Adrenal gland (tissue), 12 donors: ENCODE data around the gene PLCG2. TPM values are rescaled to one million over a fixed set of nuclear protein-coding genes. Genes with fewer than 3 reads are reported as not detected.

ENCODE experiments used
- DNase-seq, 7 donors: peaks; one replicate each; pipeline ENCODE4 v3.0.0-alpha.2; 2019 to 2020
- H3K27ac ChIP-seq, 5 donors: fragments of 200-600 bp; sonication (generic) in 4 of 5; 1 replicate in 3 of 5; 2 replicates in 2 of 5; pipeline versions ENCODE4 v1.5.1 to v1.8.0; 2016 to 2020; ENCODE audit warnings: mild to moderate bottlenecking in 1 of 5
- H3K27me3 ChIP-seq: fragments of 200-600 bp; 2 replicates; pipeline ENCODE4 v1.8.0; 2021
- H3K36me3 ChIP-seq, 2 donors: fragments of 200-600 bp; replicated peaks in 1 of 2; 1 replicate in 1 of 2; 2 replicates in 1 of 2; pipeline versions ENCODE4 v1.5.1 to v1.8.0; 2018 to 2022
- H3K4me1 ChIP-seq, 2 donors: fragments of 200-600 bp; replicated peaks in 1 of 2; 1 replicate in 1 of 2; 2 replicates in 1 of 2; pipeline versions ENCODE4 v1.5.1 to v1.8.0; 2018 to 2021
- H3K4me3 ChIP-seq, 4 donors: fragments of 200-600 bp; sonication (generic) in 3 of 4; one replicate each; pipeline ENCODE4 v1.5.1; 2016 to 2018
- H3K9me3 ChIP-seq, 3 donors: fragments of 200-600 bp; sonication (generic) in 1 of 3; replicated peaks in 1 of 3; 1 replicate in 2 of 3; 2 replicates in 1 of 3; pipeline versions ENCODE4 v1.5.1 to v1.8.0; 2016 to 2021
- CTCF ChIP-seq, 6 experiments: fragments of 450-650 bp in 4 of 6; fragments of 200-600 bp in 2 of 6; sonication (generic) in 1 of 6; IDR thresholded peaks; 1 replicate in 5 of 6; 2 replicates in 1 of 6; pipeline versions ENCODE4 v1.5.1 to v1.8.0; 2016 to 2021; ENCODE audit warnings: antibody characterized with exemption in 6 of 6, mild to moderate bottlenecking in 2 of 6, moderate library complexity in 1 of 6
- POLR2A ChIP-seq, 2 donors: fragments of 450-650 bp; IDR thresholded peaks; one replicate each; pipeline ENCODE4 v1.6.1; 2017; ENCODE audit warnings: antibody characterized with exemption in 2 of 2, mild to moderate bottlenecking in 2 of 2, moderate library complexity in 1 of 2
- WGBS, 4 donors: extraction: QIAGEN DNeasy Blood & Tissue Kit in 2 of 4; methylation state at CpG; one replicate each; pipeline versions ENCODE4 v1.1.5 to v1.1.7; 2013 to 2017; 5-methylcytosine and 5-hydroxymethylcytosine counted together
- intact Hi-C, 2 donors: fragments of 100-400 bp; cut with DNase I; formaldehyde crosslinking; loops; one replicate each; pipeline versions ENCODE4 v1.14.1 to v1.15.0; 2022 to 2023
- polyA plus RNA-seq, 3 donors: library from polyadenylated mRNA; stranded (reverse); fragments of 200-250 nt in 2 of 3; fragments of 350-450 nt in 1 of 3; fragmentation: Illumina TruSeq in 1 of 3; extraction: RNeasy Lipid Tissue Mini Kit (QIAGEN cat#74804) in 1 of 3; gene quantifications; one replicate each; pipeline ENCODE4 v1.2.3, GENCODE V29; 2013 to 2014
- total RNA-seq, 9 donors: library from RNA; depleted of rRNA in 4 of 9; stranded (reverse); fragments of >200 nt in 4 of 9; fragments of 120-200 nt in 1 of 9; fragmentation: NEBNext Ultra II Directional in 1 of 9; extraction: Animal tissue kit (Norgen Biotek cat#: 25700) in 1 of 9; gene quantifications; one replicate each; pipeline versions ENCODE4 v1.1.0 to v1.2.4, GENCODE V29; 2013 to 2023
- donor health status: healthy with polysubstance abuse.
- donor health status: Bipolar disorder and iron deficiency.
- donor health status: DM: yes; HTN: yes; CAD: no.
- donor health status: DM: no; HTN: no; CAD: no.
- donor health status: DM: no; HTN: no; CAD: no.
- donor health status: DM: yes; HTN: yes; CAD: no.

PLCG2 gene
- total and polyA plus RNA-seq, 12 donors, result 4.8 to 47.6 (median 10.9) TPM

GRCh38 chr16:81917375-81917774, 138.3 kb downstream of the PLCG2 start:
- Histone ChIP-seq H3K4me1 (no peaks in the 10 kb centered on the region), H3K9me3 (no peaks in the 10 kb centered on the region), H3K36me3 (no peaks in the 10 kb centered on the region), H3K4me3 (no peak overlapping the region), H3K27me3 (no peaks in the 10 kb centered on the region), H3K27ac (no peak overlapping the region)
- DNase-seq, result no peak
- intact Hi-C loops, result no loop called here
- TF ChIP-seq CTCF (IDR thresholded peaks at IDR 0.05) (no peak), POLR2A (IDR thresholded peaks at IDR 0.05) (no peak)
- 86 to 97% (median 89%) methylated on average over 2 of the region's 2 CpGs for WGBS, 4 donors

- H3K36me3 ChIP-seq, result no peaks in the 10 kb centered on the region
- no peak for TF ChIP-seq POLR2A (IDR thresholded peaks at IDR 0.05)
- TF ChIP-seq CTCF (IDR thresholded peaks at IDR 0.05), result no peak
- H3K4me3 ChIP-seq, result no peak overlapping the region
- 85 to 94% (median 92%) methylated on average over 2 of the region's 2 CpGs for WGBS, 4 donors
- H3K9me3 ChIP-seq, result no peaks in the 10 kb centered on the region
- H3K27ac ChIP-seq, result no peak overlapping the region
- no peaks in the 10 kb centered on the region for H3K27me3 ChIP-seq
- no peak for DNase-seq
- intact Hi-C loops, result no loop called here
- H3K4me1 ChIP-seq, result no peaks in the 10 kb centered on the region
These were observed 139.8 kb downstream of the PLCG2 start for GRCh38 chr16:81918927-81919326.

- WGBS, 4 donors, result 85 to 91% (median 89%) methylated on average over 4 of the region's 4 CpGs
- H3K9me3 ChIP-seq, result no peaks in the 10 kb centered on the region
- H3K36me3 ChIP-seq, result no peaks in the 10 kb centered on the region
These were observed 141.4 kb downstream of the PLCG2 start for GRCh38 chr16:81920498-81920897.

GRCh38 chr16:81921085-81921814, 142.2 kb downstream of the PLCG2 start:
- Histone ChIP-seq H3K4me3 (no peak overlapping the region), H3K9me3 (no peaks in the 10 kb centered on the region), H3K27me3 (no peaks in the 10 kb centered on the region), H3K27ac (no peak overlapping the region), H3K4me1 (no peaks in the 10 kb centered on the region), H3K36me3 (no peaks in the 10 kb centered on the region)
- peak in 2 of 7 donors; percentile 41 to 52 for DNase-seq
- TF ChIP-seq POLR2A (IDR thresholded peaks at IDR 0.05) (no peak), CTCF (IDR thresholded peaks at IDR 0.05) (no peak)
- 77 to 86% (median 82%) methylated on average over 12 of the region's 12 CpGs for WGBS, 4 donors
- intact Hi-C loops, result no loop called here

More at GRCh38 chr16:81920498-81920897, 141.4 kb downstream of the PLCG2 start:
- DNase-seq, result no peak
- Histone ChIP-seq H3K27ac (no peak overlapping the region), H3K4me1 (no peaks in the 10 kb centered on the region), H3K27me3 (no peaks in the 10 kb centered on the region), H3K4me3 (no peak overlapping the region)
- intact Hi-C loops, result no loop called here
- TF ChIP-seq CTCF (IDR thresholded peaks at IDR 0.05) (no peak), POLR2A (IDR thresholded peaks at IDR 0.05) (no peak)
